Measurements from ENCODE around the gene TNNC2. TPM values are rescaled to one million over a fixed set of nuclear protein-coding genes. Genes with fewer than 3 reads are reported as not detected.
A peak's percentile ranks its signal among the peaks of the same experiment; 100 is the strongest.

The TNNC2 gene
- total RNA-seq, 1 experiment from 2014 or later, result not detected

GRCh38 chr20:45823949-45824835 is 2.9 kb downstream of the TNNC2 start:
- CTCF ChIA-PET, result no interaction called here
- no peak overlapping the region for H2AFZ ChIP-seq

DNA sequence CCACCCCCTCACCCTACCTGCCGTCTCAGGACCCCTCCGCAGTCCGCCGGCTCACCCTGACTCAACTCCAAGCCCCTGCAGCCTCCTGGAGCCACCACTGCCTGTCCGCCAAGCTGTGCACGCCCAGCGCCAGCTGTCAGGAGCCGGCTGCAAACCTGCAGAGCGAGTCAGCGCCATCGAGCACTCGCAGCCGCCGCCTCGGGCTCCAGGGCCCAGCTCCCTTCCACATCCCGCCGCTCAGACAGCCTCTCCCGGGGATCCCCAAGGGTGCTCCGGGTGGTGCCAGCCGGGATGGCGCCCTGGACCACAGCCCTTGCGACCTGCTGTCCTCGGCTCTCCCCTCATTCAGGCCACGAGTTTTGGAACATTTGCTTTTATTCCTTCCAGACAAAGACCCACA is 4.3 kb downstream of the TNNC2 start:
- peak; percentile 67 to 68 for DNase-seq
- no peaks in the 10 kb centered on the region for H3K9me3 ChIP-seq (ENCODE audit: insufficient read depth, low read depth)
- H4K20me1 ChIP-seq (ENCODE audit: insufficient read depth), result no peaks in the 10 kb centered on the region
- peaks cover 27% of the 10 kb centered on the region for H3K4me1 ChIP-seq (replicated peaks; ENCODE audit: insufficient read depth)
- ChIA-PET POLR2A (ENCODE audit: unreplicated experiment) (interaction anchor here (0.5 to 0.7 kb wide), 2 partner anchors 27 to 135 kb away, joined by 3 to 4 read pairs; no protein-coding TSS in a partner anchor), CTCF (no interaction called here)
- peaks cover 42% of the 10 kb centered on the region for H3F3A ChIP-seq (ENCODE audit: insufficient read depth, low read depth)
- no peak for TF ChIP-seq EZH2 (IDR thresholded peaks at IDR 0.05; ENCODE audit: low read depth)
- TF ChIP-seq, protein P1, sequence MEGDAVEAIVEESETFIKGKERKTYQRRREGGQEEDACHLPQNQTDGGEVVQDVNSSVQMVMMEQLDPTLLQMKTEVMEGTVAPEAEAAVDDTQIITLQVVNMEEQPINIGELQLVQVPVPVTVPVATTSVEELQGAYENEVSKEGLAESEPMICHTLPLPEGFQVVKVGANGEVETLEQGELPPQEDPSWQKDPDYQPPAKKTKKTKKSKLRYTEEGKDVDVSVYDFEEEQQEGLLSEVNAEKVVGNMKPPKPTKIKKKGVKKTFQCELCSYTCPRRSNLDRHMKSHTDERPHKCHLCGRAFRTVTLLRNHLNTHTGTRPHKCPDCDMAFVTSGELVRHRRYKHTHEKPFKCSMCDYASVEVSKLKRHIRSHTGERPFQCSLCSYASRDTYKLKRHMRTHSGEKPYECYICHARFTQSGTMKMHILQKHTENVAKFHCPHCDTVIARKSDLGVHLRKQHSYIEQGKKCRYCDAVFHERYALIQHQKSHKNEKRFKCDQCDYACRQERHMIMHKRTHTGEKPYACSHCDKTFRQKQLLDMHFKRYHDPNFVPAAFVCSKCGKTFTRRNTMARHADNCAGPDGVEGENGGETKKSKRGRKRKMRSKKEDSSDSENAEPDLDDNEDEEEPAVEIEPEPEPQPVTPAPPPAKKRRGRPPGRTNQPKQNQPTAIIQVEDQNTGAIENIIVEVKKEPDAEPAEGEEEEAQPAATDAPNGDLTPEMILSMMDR (conservative IDR thresholded peaks at IDR 0.05), result no peak
- no peaks in the 10 kb centered on the region for H3K79me2 ChIP-seq (ENCODE audit: low read depth)
- H3K4me3 ChIP-seq, result no peak overlapping the region; the same call in 1 of the 2 replicates
- no peaks in the 10 kb centered on the region for H3K9me2 ChIP-seq (ENCODE audit: insufficient read depth)
- H3K27ac ChIP-seq, result no peak overlapping the region
- no peaks in the 10 kb centered on the region for H3K27me3 ChIP-seq (ENCODE audit: insufficient read depth, low read depth)
- H3K36me3 ChIP-seq (ENCODE audit: low read depth), result no peaks in the 10 kb centered on the region
- intact Hi-C loops (cut with micrococcal nuclease; ENCODE audit: unreplicated experiment), result no loop called here
- H3K4me2 ChIP-seq, result peak overlapping the region; percentile 76
- BruUV-seq (replicated peaks), result no TSS peak
- H2AFZ ChIP-seq, result no peak overlapping the region

More at GRCh38 chr20:45823949-45824835, 2.9 kb downstream of the TNNC2 start:
- TF ChIP-seq, protein P1 (conservative IDR thresholded peaks at IDR 0.05), result 0 out of 2 replicates have a peak, but pooled peaks have one; percentile 17
- no peak for TF ChIP-seq EZH2 (IDR thresholded peaks at IDR 0.05; ENCODE audit: low read depth)
- DNase-seq, result peak; percentile 20 to 25
- peaks cover 28% of the 10 kb centered on the region; the same call in 1 of the 2 replicates for H3F3A ChIP-seq (ENCODE audit: insufficient read depth, low read depth)
- no peak overlapping the region for H3K4me2 ChIP-seq
- H4K20me1 ChIP-seq (ENCODE audit: insufficient read depth), result no peaks in the 10 kb centered on the region
- no peaks in the 10 kb centered on the region for H3K9me2 ChIP-seq (ENCODE audit: insufficient read depth)
- no peaks in the 10 kb centered on the region for H3K36me3 ChIP-seq (ENCODE audit: low read depth)
- H3K79me2 ChIP-seq (ENCODE audit: low read depth), result no peaks in the 10 kb centered on the region
- no peak overlapping the region for H3K27ac ChIP-seq
- peaks cover 16% of the 10 kb centered on the region for H3K4me1 ChIP-seq (replicated peaks; ENCODE audit: insufficient read depth)
- intact Hi-C loops (cut with micrococcal nuclease; ENCODE audit: unreplicated experiment), result no loop called here
- H3K4me3 ChIP-seq, result no peak overlapping the region
- POLR2A ChIA-PET (ENCODE audit: unreplicated experiment), result interaction anchor here (0.5 kb wide), 1 partner anchor 387 kb away, joined by 4 read pairs; no protein-coding TSS in a partner anchor
- BruUV-seq (replicated peaks), result no TSS peak
- no peaks in the 10 kb centered on the region for H3K9me3 ChIP-seq (ENCODE audit: insufficient read depth, low read depth)
- no peaks in the 10 kb centered on the region for H3K27me3 ChIP-seq (ENCODE audit: insufficient read depth, low read depth)

- ChIA-PET POLR2A (ENCODE audit: unreplicated experiment) (interaction anchor here (0.7 kb wide), 1 partner anchor 143 kb away, joined by 3 read pairs; no protein-coding TSS in a partner anchor), CTCF (no interaction called here)
- intact Hi-C loops (cut with micrococcal nuclease; ENCODE audit: unreplicated experiment), result no loop called here
- Histone ChIP-seq H3K4me2 (no peak overlapping the region; the same call in 1 of the 2 replicates), H4K20me1 (ENCODE audit: insufficient read depth) (no peaks in the 10 kb centered on the region), H3F3A (ENCODE audit: insufficient read depth, low read depth) (peaks cover 50% of the 10 kb centered on the region), H3K4me1 (replicated peaks; ENCODE audit: insufficient read depth) (peaks cover 36% of the 10 kb centered on the region), H2AFZ (no peak overlapping the region), H3K4me3 (no peak overlapping the region), H3K9me3 (ENCODE audit: insufficient read depth, low read depth) (no peaks in the 10 kb centered on the region), H3K9me2 (ENCODE audit: insufficient read depth) (no peaks in the 10 kb centered on the region), H3K79me2 (ENCODE audit: low read depth) (no peaks in the 10 kb centered on the region), H3K27me3 (ENCODE audit: insufficient read depth, low read depth) (no peaks in the 10 kb centered on the region), H3K36me3 (ENCODE audit: low read depth) (peaks cover 2% of the 10 kb centered on the region; the same call in 1 of the 2 replicates), H3K27ac (no peak overlapping the region)
- peak in 1 of 2 experiments; percentile 55 for DNase-seq
- TF ChIP-seq EZH2 (IDR thresholded peaks at IDR 0.05; ENCODE audit: low read depth), result no peak
- no TSS peak for BruUV-seq (replicated peaks)
Observed at GRCh38 chr20:45821947-45822346, 5.2 kb downstream of the TNNC2 start.
